Liver (tissue), 9 donors: ENCODE measurements around the gene BRD8. TPM values are rescaled to one million over a fixed set of nuclear protein-coding genes. Genes with fewer than 3 reads are reported as not detected.

ENCODE experiments used
- DNase-seq: peaks from one replicate; pipeline ENCODE4 v3.0.0-alpha.2; 2017; ENCODE audit warnings: low spot score
- H3K27ac ChIP-seq, 2 donors: one replicate each; pipeline ENCODE4 v1.7.0; 2013; ENCODE audit warnings: inconsistent platforms in 2 of 2, low read length in 2 of 2, control low read depth in 1 of 2, low read depth in 1 of 2, mild to moderate bottlenecking in 1 of 2
- H3K27me3 ChIP-seq, 4 donors: one replicate each; pipeline versions ENCODE4 v1.6.1 to v1.7.0; 2013; ENCODE audit warnings: low read length in 3 of 4, inconsistent platforms in 1 of 4, mild to moderate bottlenecking in 1 of 4, moderate library complexity in 1 of 4; ENCODE audit not compliant: control insufficient read depth in 4 of 4, insufficient read depth in 4 of 4
- H3K36me3 ChIP-seq, 4 donors: one replicate each; pipeline versions ENCODE4 v1.6.1 to v1.7.0; 2013; ENCODE audit warnings: low read length in 3 of 4, mild to moderate bottlenecking in 3 of 4, low read depth in 1 of 4, moderate library complexity in 1 of 4; ENCODE audit not compliant: control insufficient read depth in 4 of 4, insufficient read depth in 3 of 4
- H3K4me1 ChIP-seq, 4 donors: one replicate each; pipeline versions ENCODE4 v1.6.1 to v1.7.0; 2013; ENCODE audit warnings: low read length in 3 of 4, mild to moderate bottlenecking in 3 of 4, moderate library complexity in 1 of 4; ENCODE audit not compliant: control insufficient read depth in 4 of 4, insufficient read depth in 4 of 4
- H3K4me3 ChIP-seq, 3 donors: one replicate each; pipeline versions ENCODE4 v1.6.1 to v1.7.0; 2013; ENCODE audit warnings: low read length in 3 of 3, control low read depth in 1 of 3, low read depth in 1 of 3, mild to moderate bottlenecking in 1 of 3
- H3K9ac ChIP-seq, 2 donors: one replicate each; pipeline ENCODE4 v1.7.0; 2013; ENCODE audit warnings: low read length in 2 of 2, mild to moderate bottlenecking in 2 of 2, moderate library complexity in 2 of 2, control low read depth in 1 of 2, low read depth in 1 of 2
- H3K9me3 ChIP-seq, 4 donors: one replicate each; pipeline versions ENCODE4 v1.6.1 to v1.7.0; 2013; ENCODE audit warnings: low read length in 3 of 4; ENCODE audit not compliant: control insufficient read depth in 4 of 4
- ATF3 ChIP-seq: IDR thresholded peaks from 2 replicates; pipeline ENCODE4 v1.6.1; 2016; ENCODE audit warnings: antibody characterized with exemption
- FOXA1 ChIP-seq: IDR thresholded peaks from 2 replicates; pipeline ENCODE4 v1.6.1; 2016; ENCODE audit warnings: antibody characterized with exemption
- FOXA2 ChIP-seq: IDR thresholded peaks from 2 replicates; pipeline ENCODE4 v1.6.1; 2016; ENCODE audit warnings: antibody characterized with exemption
- GABPA ChIP-seq, 2 donors: IDR thresholded peaks in 1 of 2; conservative IDR thresholded peaks in 1 of 2; 2 replicates each; pipeline ENCODE4 v1.6.1; 2016; ENCODE audit warnings: antibody characterized with exemption in 2 of 2, mild to moderate bottlenecking in 1 of 2, moderate library complexity in 1 of 2
- HNF4A ChIP-seq, 2 donors: conservative IDR thresholded peaks; 2 replicates each; pipeline ENCODE4 v1.6.1; 2016; ENCODE audit warnings: antibody characterized with exemption in 2 of 2, mild to moderate bottlenecking in 2 of 2
- HNF4G ChIP-seq: IDR thresholded peaks from 2 replicates; pipeline ENCODE4 v1.6.1; 2016; ENCODE audit warnings: antibody characterized with exemption
- JUND ChIP-seq, 2 donors: IDR thresholded peaks; 2 replicates each; pipeline ENCODE4 v1.6.1; 2016; ENCODE audit warnings: antibody characterized with exemption in 2 of 2
- MAX ChIP-seq: IDR thresholded peaks from 2 replicates; pipeline ENCODE4 v1.6.1; 2016; ENCODE audit warnings: antibody characterized with exemption
- NR2F2 ChIP-seq: IDR thresholded peaks from 2 replicates; pipeline ENCODE4 v1.6.1; 2016; ENCODE audit warnings: antibody characterized with exemption
- RAD21 ChIP-seq, 2 donors: IDR thresholded peaks; 2 replicates each; pipeline ENCODE4 v1.6.1; 2016; ENCODE audit warnings: antibody characterized with exemption in 2 of 2, mild to moderate bottlenecking in 2 of 2
- REST ChIP-seq: IDR thresholded peaks from 2 replicates; pipeline ENCODE4 v1.6.1; 2016; ENCODE audit warnings: antibody characterized with exemption, mild to moderate bottlenecking
- RXRA ChIP-seq, 2 donors: IDR thresholded peaks; 2 replicates each; pipeline ENCODE4 v1.6.1; 2017 to 2018; ENCODE audit warnings: antibody characterized with exemption in 2 of 2, mild to moderate bottlenecking in 1 of 2
- SP1 ChIP-seq: IDR thresholded peaks from 2 replicates; pipeline ENCODE4 v1.6.1; 2018; ENCODE audit warnings: antibody characterized with exemption, mild to moderate bottlenecking
- TAF1 ChIP-seq: conservative IDR thresholded peaks from 2 replicates; pipeline ENCODE4 v1.6.1; 2016; ENCODE audit warnings: antibody characterized with exemption, mild to moderate bottlenecking
- YY1 ChIP-seq: IDR thresholded peaks from 2 replicates; pipeline ENCODE4 v1.6.1; 2016; ENCODE audit warnings: antibody characterized with exemption, mild to moderate bottlenecking
- ZBTB33 ChIP-seq: IDR thresholded peaks from 2 replicates; pipeline ENCODE4 v1.6.1; 2016; ENCODE audit warnings: antibody characterized with exemption
- polyA plus RNA-seq, 2 donors: library from polyadenylated mRNA; stranded (reverse) in 1 of 2; unstranded in 1 of 2; fragments of 200-250 nt in 1 of 2; fragments of >200 nt in 1 of 2; fragmentation: Nextera tagmentation in 1 of 2; extraction: Ambion mirVana in 1 of 2; gene quantifications; one replicate each; pipeline versions ENCODE4 v1.2.1 to v1.2.3, GENCODE V29; 2013 to 2015
- total RNA-seq, 2 donors: library from RNA; depleted of rRNA; stranded (reverse); fragments of >200 nt; gene quantifications; one replicate each; pipeline ENCODE4 v1.2.3, GENCODE V29; 2014
- TF ChIP-seq, protein P1 (sequence below): fragments of 150-350 bp; IDR thresholded peaks from 2 replicates; pipeline ENCODE4 v1.5.1; 2017; ENCODE audit warnings: improper control_type of control experiment, low read depth, low read length; ENCODE audit not compliant: missing input control
- donor health status: healthy.
- donor health status: healthy.
- donor health status: healthy.
- donor health status: healthy.
- donor health status: healthy.

BRD8 gene
- total and polyA plus RNA-seq, 4 donors, result 14.8 to 34.5 (median 29.6) TPM

DNA sequence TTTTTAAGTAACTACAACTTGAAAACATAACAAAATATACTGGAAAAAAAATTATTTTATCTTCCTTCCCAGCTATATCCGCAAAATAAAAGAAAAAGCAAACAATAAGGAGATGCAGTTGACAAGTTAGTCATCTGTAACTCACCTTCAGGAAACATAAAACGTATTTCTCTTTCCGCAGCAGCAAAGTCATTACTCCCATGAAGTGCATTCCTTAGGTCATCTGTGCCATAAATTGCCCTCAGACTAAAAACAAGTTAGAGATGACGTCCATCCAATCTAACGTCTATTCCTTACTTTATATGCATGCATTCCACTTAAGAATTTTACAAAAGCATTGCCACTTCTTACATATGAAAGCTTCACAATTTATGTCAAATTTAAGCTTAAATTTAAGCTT is 50.1 kb downstream of the BRD8 start (continued):
- TF ChIP-seq ZBTB33, result no peak

DNA sequence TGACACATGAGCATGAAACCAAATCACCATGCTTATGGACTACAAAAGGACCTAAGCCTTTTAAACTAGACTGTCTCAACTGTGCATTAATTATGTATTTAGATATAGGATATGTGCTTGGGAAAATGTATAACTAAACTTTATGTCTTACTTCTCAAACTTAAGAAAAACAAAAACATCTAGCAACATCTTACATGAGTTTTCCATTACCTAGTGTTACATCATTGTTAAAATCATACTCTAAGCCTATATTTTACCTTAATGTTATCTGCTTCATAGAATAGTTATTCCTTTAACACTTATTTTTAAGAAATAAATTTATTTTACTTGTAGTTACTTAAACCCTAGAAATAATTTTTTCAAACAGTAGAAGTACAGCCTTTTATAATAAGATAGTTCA is 63.2 kb downstream of the BRD8 start:
- Histone ChIP-seq H3K27ac (no peak overlapping the region), H3K9me3 (no peaks in the 10 kb centered on the region), H3K36me3 (no peaks in the 10 kb centered on the region), H3K27me3 (no peaks in the 10 kb centered on the region), H3K9ac (no peak overlapping the region), H3K4me1 (no peaks in the 10 kb centered on the region), H3K4me3 (no peak overlapping the region)
- DNase-seq, result no peak
- TF ChIP-seq REST (no peak), YY1 (no peak), FOXA2 (no peak), TAF1 (no peak), HNF4A (conservative IDR thresholded peaks at IDR 0.05) (no peak), HNF4G (no peak), NR2F2 (no peak), RAD21 (IDR thresholded peaks at IDR 0.05) (no peak), ZBTB33 (no peak), GABPA (IDR thresholded peaks at IDR 0.05 in 1 of 2, conservative IDR thresholded peaks at IDR 0.05 in 1 of 2) (no peak), RXRA (IDR thresholded peaks at IDR 0.05) (no peak), ATF3 (no peak), SP1 (no peak), MAX (no peak), JUND (IDR thresholded peaks at IDR 0.05) (no peak), FOXA1 (no peak)
- TF ChIP-seq, protein P1, sequence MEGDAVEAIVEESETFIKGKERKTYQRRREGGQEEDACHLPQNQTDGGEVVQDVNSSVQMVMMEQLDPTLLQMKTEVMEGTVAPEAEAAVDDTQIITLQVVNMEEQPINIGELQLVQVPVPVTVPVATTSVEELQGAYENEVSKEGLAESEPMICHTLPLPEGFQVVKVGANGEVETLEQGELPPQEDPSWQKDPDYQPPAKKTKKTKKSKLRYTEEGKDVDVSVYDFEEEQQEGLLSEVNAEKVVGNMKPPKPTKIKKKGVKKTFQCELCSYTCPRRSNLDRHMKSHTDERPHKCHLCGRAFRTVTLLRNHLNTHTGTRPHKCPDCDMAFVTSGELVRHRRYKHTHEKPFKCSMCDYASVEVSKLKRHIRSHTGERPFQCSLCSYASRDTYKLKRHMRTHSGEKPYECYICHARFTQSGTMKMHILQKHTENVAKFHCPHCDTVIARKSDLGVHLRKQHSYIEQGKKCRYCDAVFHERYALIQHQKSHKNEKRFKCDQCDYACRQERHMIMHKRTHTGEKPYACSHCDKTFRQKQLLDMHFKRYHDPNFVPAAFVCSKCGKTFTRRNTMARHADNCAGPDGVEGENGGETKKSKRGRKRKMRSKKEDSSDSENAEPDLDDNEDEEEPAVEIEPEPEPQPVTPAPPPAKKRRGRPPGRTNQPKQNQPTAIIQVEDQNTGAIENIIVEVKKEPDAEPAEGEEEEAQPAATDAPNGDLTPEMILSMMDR, result no peak
